IMR-90 (cell line): ENCODE results near the gene TRAPPC2L. TPM values are rescaled to one million over a fixed set of nuclear protein-coding genes. Genes with fewer than 3 reads are reported as not detected.

ENCODE experiments used
- ATAC-seq: fragments of 200-7000 bp; cut with Tn5 transposase; 2 replicates; pipeline ENCODE4 v1.9.1; 2020; ENCODE audit warnings: low read depth, mild to moderate bottlenecking, moderate library complexity
- BruUV-seq: library from RNA; stranded (reverse); fragments of 400-500 nt; replicated peaks from 2 replicates; lab custom pipeline; 2021; lab: Mats Ljungman, UMichigan
- CTCF ChIA-PET: fragments of 300-600 bp; formaldehyde crosslinking; extraction: SDS; loops from one replicate; lab custom pipeline; 2021; ENCODE audit warnings: antibody characterized with exemption; lab: Yijun Ruan, JAX
- POLR2A ChIA-PET: fragments of 300-600 bp; sonication (Branson Sonifier 250); formaldehyde crosslinking; loops from one replicate; lab custom pipeline; 2022; ENCODE audit warnings: antibody characterized with exemption; ENCODE audit not compliant: unreplicated experiment; lab: Charles Lee
- DNase-seq: peaks from one replicate; pipeline ENCODE4 v3.0.0; 2013
- H2AFZ ChIP-seq: replicated peaks from 2 replicates; pipeline ENCODE3; 2013; ENCODE audit warnings: low read length, mild to moderate bottlenecking; ENCODE audit not compliant: poor library complexity
- H2AK5ac ChIP-seq: 2 replicates; pipeline ENCODE4 v1.6.1; 2013; ENCODE audit warnings: low read depth, low read length, inconsistent platforms
- H2AK9ac ChIP-seq: replicated peaks from 2 replicates; pipeline ENCODE3; 2013; ENCODE audit warnings: mild to moderate bottlenecking, low read depth, low read length, moderate library complexity; ENCODE audit not compliant: poor library complexity
- H2BK120ac ChIP-seq: 2 replicates; pipeline ENCODE4 v1.6.1; 2013; ENCODE audit warnings: low read depth, low read length, inconsistent platforms
- H2BK15ac ChIP-seq: 3 replicates; pipeline ENCODE4 v1.6.1; 2013; ENCODE audit warnings: low read depth, low read length, inconsistent platforms
- H2BK20ac ChIP-seq: 2 replicates; pipeline ENCODE4 v1.6.1; 2013; ENCODE audit warnings: low read depth, mild to moderate bottlenecking, inconsistent platforms, low read length, moderate library complexity
- H2BK5ac ChIP-seq: 2 replicates; pipeline ENCODE4 v1.6.1; 2013; ENCODE audit warnings: mild to moderate bottlenecking, low read depth, low read length, inconsistent platforms; ENCODE audit not compliant: poor library complexity, severe bottlenecking
- H3K14ac ChIP-seq: replicated peaks from 2 replicates; pipeline ENCODE4 v1.6.1; 2013; ENCODE audit warnings: low read depth, low read length, inconsistent platforms
- H3K18ac ChIP-seq: 2 replicates; pipeline ENCODE4 v1.6.1; 2013; ENCODE audit warnings: low read depth, low read length, control low read depth
- H3K23ac ChIP-seq: 2 replicates; pipeline ENCODE4 v1.6.1; 2013; ENCODE audit warnings: low read depth, low read length, inconsistent platforms
- H3K27ac ChIP-seq: 2 replicates; pipeline ENCODE4 v1.5.1; 2013; ENCODE audit warnings: mild to moderate bottlenecking, control low read depth, low read length; ENCODE audit not compliant: insufficient read depth
- H3K27me3 ChIP-seq: 2 replicates; pipeline ENCODE4 v1.6.1; 2013; ENCODE audit warnings: low read length; ENCODE audit not compliant: control insufficient read depth, insufficient read depth
- H3K36me3 ChIP-seq: 2 replicates; pipeline ENCODE4 v1.6.1; 2013; ENCODE audit warnings: low read length, mixed read lengths; ENCODE audit not compliant: control insufficient read depth, insufficient read depth
- H3K4ac ChIP-seq: 2 replicates; pipeline ENCODE4 v1.6.1; 2013; ENCODE audit warnings: low read depth, low read length, inconsistent platforms
- H3K4me1 ChIP-seq: 2 replicates; pipeline ENCODE4 v1.6.1; 2013; ENCODE audit warnings: low read length, mixed read lengths; ENCODE audit not compliant: control insufficient read depth, insufficient read depth
- H3K4me2 ChIP-seq: 2 replicates; pipeline ENCODE4 v1.6.1; 2013; ENCODE audit warnings: low read depth, mild to moderate bottlenecking, control low read depth, low read length, moderate library complexity
- H3K4me3 ChIP-seq: 2 replicates; pipeline ENCODE4 v1.5.1; 2013; ENCODE audit warnings: low read depth, mild to moderate bottlenecking, control low read depth, low read length, moderate library complexity; ENCODE audit not compliant: insufficient read depth
- H3K56ac ChIP-seq: 2 replicates; pipeline ENCODE4 v1.6.1; 2013; ENCODE audit warnings: low read length, inconsistent platforms; ENCODE audit not compliant: insufficient read depth; ENCODE audit errors: extremely low read depth
- H3K79me1 ChIP-seq, 2 experiments: 2 replicates each; pipeline ENCODE4 v1.6.1; 2013; ENCODE audit warnings: low read length in 2 of 2, inconsistent platforms in 1 of 2, low read depth in 1 of 2
- H3K9ac ChIP-seq: 2 replicates; pipeline ENCODE4 v1.6.1; 2013; ENCODE audit warnings: low read depth, low read length, control low read depth
- H3K9me1 ChIP-seq: 2 replicates; pipeline ENCODE4 v1.6.1; 2013; ENCODE audit warnings: low read length, inconsistent platforms; ENCODE audit not compliant: insufficient read depth
- H3K9me3 ChIP-seq: 2 replicates; pipeline ENCODE4 v1.6.1; 2013; ENCODE audit warnings: low read length; ENCODE audit not compliant: control insufficient read depth, insufficient read depth
- H4K20me1 ChIP-seq: 2 replicates; pipeline ENCODE4 v1.6.1; 2013; ENCODE audit warnings: low read length, inconsistent platforms; ENCODE audit not compliant: insufficient read depth
- H4K5ac ChIP-seq: 2 replicates; pipeline ENCODE4 v1.6.1; 2013; ENCODE audit warnings: mild to moderate bottlenecking, low read depth, low read length, control low read depth
- H4K8ac ChIP-seq, 2 experiments: 2 replicates each; pipeline ENCODE4 v1.6.1; 2013; ENCODE audit warnings: low read depth in 2 of 2, low read length in 2 of 2, control low read depth in 1 of 2, inconsistent platforms in 1 of 2
- H4K91ac ChIP-seq: 2 replicates; pipeline ENCODE4 v1.6.1; 2013; ENCODE audit warnings: low read depth, low read length, inconsistent platforms; ENCODE audit not compliant: insufficient read depth
- BHLHE40 ChIP-seq: fragments of 150-350 bp; IDR thresholded peaks from 2 replicates; pipeline ENCODE4 v1.6.1; 2016; ENCODE audit warnings: mild to moderate bottlenecking, low read depth, low read length
- CTCF ChIP-seq: conservative IDR thresholded peaks from 2 replicates; pipeline ENCODE4 v1.5.1; 2012; ENCODE audit warnings: mild to moderate bottlenecking, low read depth, low read length, improper control_type of control experiment
- ELK1 ChIP-seq: fragments of 150-350 bp; IDR thresholded peaks from 2 replicates; pipeline ENCODE4 v1.6.1; 2016; ENCODE audit warnings: low read depth, mild to moderate bottlenecking, low read length, moderate library complexity, borderline replicate concordance
- FOS ChIP-seq: fragments of 150-350 bp; IDR thresholded peaks from 2 replicates; pipeline ENCODE4 v1.6.1; 2016; ENCODE audit warnings: low read depth, low read length
- MAFK ChIP-seq: IDR thresholded peaks from 2 replicates; pipeline ENCODE4 v1.6.1; 2012; ENCODE audit warnings: low read depth, low read length, improper control_type of control experiment
- MAZ ChIP-seq: IDR thresholded peaks from 2 replicates; pipeline ENCODE4 v1.6.1; 2012; ENCODE audit warnings: low read depth, mild to moderate bottlenecking, low read length, improper control_type of control experiment, moderate library complexity, borderline replicate concordance
- MXI1 ChIP-seq: IDR thresholded peaks from 2 replicates; pipeline ENCODE4 v1.6.1; 2012; ENCODE audit warnings: low read depth, mild to moderate bottlenecking, low read length, moderate library complexity, borderline replicate concordance
- POLR2A ChIP-seq: IDR thresholded peaks from 2 replicates; pipeline ENCODE4 v1.6.1; 2012; ENCODE audit warnings: mild to moderate bottlenecking, low read depth, low read length
- RAD21 ChIP-seq: IDR thresholded peaks from 2 replicates; pipeline ENCODE4 v1.6.1; 2012; ENCODE audit warnings: low read length, improper control_type of control experiment
- USF2 ChIP-seq: fragments of 150-350 bp; IDR thresholded peaks from 2 replicates; pipeline ENCODE4 v1.6.1; 2017; ENCODE audit warnings: mild to moderate bottlenecking, antibody characterized with exemption, low read length, low read depth
- WGBS, 2 experiments: methylation state at CpG; one replicate each; pipeline versions ENCODE4 v1.1.5 to v1.1.7; 2013; ENCODE audit warnings: missing lambda C conversion rate in 2 of 2; ENCODE audit not compliant: insufficient read length in 1 of 2; ENCODE audit errors: extremely low coverage in 2 of 2; 5-methylcytosine and 5-hydroxymethylcytosine counted together
- dilution Hi-C: fragments of 300-500 bp; cut with HindIII; formaldehyde crosslinking; loops from one replicate; pipeline ENCODE4 v1.14.3; 2018; ENCODE audit warnings: low sequenced_read_pairs; ENCODE audit not compliant: unreplicated experiment
- in situ Hi-C: fragments of 300-500 bp; cut with MboI; formaldehyde crosslinking; loops from 3 replicates; pipeline ENCODE4 v1.14.3; 2019; ENCODE audit warnings: low sequenced_read_pairs, inconsistent platforms, mixed read lengths
- intact Hi-C: fragments of 100-400 bp; cut with micrococcal nuclease; formaldehyde crosslinking; loops from 2 replicates; pipeline ENCODE4 v1.10.0; 2022
- polyA plus RNA-seq, 3 experiments: library from polyadenylated mRNA; depleted of rRNA; stranded (reverse); fragments of >200 nt; gene quantifications; 2 replicates each; pipeline ENCODE4 v1.2.3, GENCODE V29; 2012; ENCODE audit warnings: low replicate concordance in 1 of 3
- total RNA-seq: library from RNA; depleted of rRNA; stranded (reverse); fragments of >200 nt; gene quantifications from 2 replicates; pipeline ENCODE4 v1.2.3, GENCODE V29; 2012

Gene TRAPPC2L
- total and polyA plus RNA-seq, 2 of the 4 experiments (the other 2 are of a cell fraction), result 102 to 109 TPM

- Histone ChIP-seq H2BK120ac (peak within 1 kb of the TSS; percentile 58; the same call in 1 of the 2 replicates), H4K8ac (peak within 1 kb of the TSS; percentile 47 to 90), H4K91ac (peak within 1 kb of the TSS; percentile 81), H3K4me2 (peak within 1 kb of the TSS; percentile 90), H3K9ac (peak within 1 kb of the TSS; percentile 76), H3K18ac (peak within 1 kb of the TSS; percentile 8; the same call in 1 of the 2 replicates), H3K9me3 (no peaks in the 10 kb centered on the region), H3K36me3 (peaks cover 14% of the 10 kb centered on the region), H4K5ac (peak within 1 kb of the TSS; percentile 83), H3K9me1 (no peaks in the 10 kb centered on the region), H3K79me1 (peaks cover 4 to 30% of the 10 kb centered on the region in 2 experiments; a peak in 2 of 4 replicates), H2BK15ac (no peak within 1 kb of the TSS; the same call in 2 of the 3 replicates), H3K4ac (peak within 1 kb of the TSS; percentile 90), H3K23ac (peak within 1 kb of the TSS; percentile 53; the same call in 1 of the 2 replicates), H3K14ac (peak within 1 kb of the TSS; percentile 84), H3K56ac (peak within 1 kb of the TSS; percentile 50), H2AK5ac (peak within 1 kb of the TSS; percentile 96), H3K4me1 (peaks cover 12% of the 10 kb centered on the region), H2AFZ (peak within 1 kb of the TSS; percentile 97), H3K4me3 (peak within 1 kb of the TSS; percentile 60), H4K20me1 (peaks cover 23% of the 10 kb centered on the region), H2AK9ac (peak within 1 kb of the TSS; percentile 100), H3K27ac (peak within 1 kb of the TSS; percentile 84), H2BK20ac (no peak within 1 kb of the TSS), H3K27me3 (no peaks in the 10 kb centered on the region), H2BK5ac (peak within 1 kb of the TSS; percentile 82)
- CTCF ChIA-PET, result interaction anchor here (1.6 to 1.7 kb wide), 2 partner anchors 46 to 75 kb away, joined by 4 to 7 read pairs; partner anchors contain the start of genes GALNS and TRAPPC2L
- TF ChIP-seq BHLHE40, result 0 out of 2 replicates have a peak, but pooled peaks have one; percentile 31
- TF ChIP-seq FOS, result no peak
- TF ChIP-seq MAZ, result no peak; the same call in 1 of the 2 replicates
- TF ChIP-seq RAD21, result peak; percentile 52
- peak; percentile 85; the same call in 1 of the 2 replicates for TF ChIP-seq MXI1
- TF ChIP-seq MAFK, result peak; percentile 54
- TF ChIP-seq POLR2A, result peak; percentile 87
- TF ChIP-seq CTCF, result peak; percentile 53
- no peak for TF ChIP-seq ELK1
- TF ChIP-seq USF2, result peak; percentile 37; the same call in 1 of the 2 replicates
- BruUV-seq, result no TSS peak
- DNase-seq, result peak; percentile 95
- intact Hi-C loops, result loop anchor here (1.0 to 5.0 kb wide), 3 partner anchors 45 to 405 kb away; partner anchors contain the start of genes TRAPPC2L and ZNF778
- POLR2A ChIA-PET, result no interaction called here
- 1% methylated on average over 41 of the region's 84 CpGs; no CpG with 5 or more reads in 1 of the 2 experiments for WGBS, 2 experiments
- dilution Hi-C loops, result no loop called here
- peak; percentile 87 for ATAC-seq
- in situ Hi-C loops, result no loop called here
Measured at GRCh38 chr16:88811769-88812512, 45.0 kb upstream of the TRAPPC2L start, which contains the start of gene APRT. APRT (minus strand) TSS chr16:88811928; CDS start chr16:88811899, 29 bp downstream.
